Right lobe of liver (tissue), 6 donors: ENCODE measurements around the gene TENM3. TPM values are rescaled to one million over a fixed set of nuclear protein-coding genes. Genes with fewer than 3 reads are reported as not detected.

Experiments
- ATAC-seq, 4 donors: fragments of 200-7000 bp; cut with Tn5 transposase; one replicate each; pipeline ENCODE4 v1.9.1; 2020; ENCODE audit warnings: mild to moderate bottlenecking in 4 of 4, moderate library complexity in 4 of 4
- DNase-seq, 3 donors: peaks; one replicate each; pipeline ENCODE4 v3.0.0-alpha.2; 2020
- H3K27ac ChIP-seq, 3 donors: fragments of 200-600 bp; one replicate each; pipeline ENCODE4 v1.8.0; 2022
- H3K27me3 ChIP-seq, 2 donors: fragments of 200-600 bp; one replicate each; pipeline ENCODE4 v1.8.0; 2022
- H3K36me3 ChIP-seq, 4 donors: fragments of 200-600 bp; sonication (generic) in 1 of 4; one replicate each; pipeline versions ENCODE4 v1.5.1 to v1.8.0; 2017 to 2022; ENCODE audit warnings: control low read depth in 1 of 4
- H3K4me1 ChIP-seq, 4 donors: fragments of 200-600 bp; sonication (generic) in 1 of 4; one replicate each; pipeline versions ENCODE4 v1.5.1 to v1.8.0; 2017 to 2022; ENCODE audit warnings: control low read depth in 1 of 4
- H3K4me3 ChIP-seq, 3 donors: fragments of 200-600 bp; one replicate each; pipeline ENCODE4 v1.8.0; 2022
- H3K9me3 ChIP-seq, 4 donors: fragments of 200-600 bp; sonication (generic) in 1 of 4; one replicate each; pipeline versions ENCODE4 v1.5.1 to v1.8.0; 2017 to 2022; ENCODE audit warnings: control low read depth in 1 of 4
- CTCF ChIP-seq, 4 donors: fragments of 200-600 bp in 3 of 4; fragments of 450-650 bp in 1 of 4; IDR thresholded peaks; one replicate each; pipeline versions ENCODE4 v1.5.1 to v1.8.0; 2016 to 2022; ENCODE audit warnings: antibody characterized with exemption in 4 of 4, mild to moderate bottlenecking in 2 of 4
- POLR2A ChIP-seq: fragments of 450-650 bp; IDR thresholded peaks from one replicate; pipeline ENCODE4 v1.6.1; 2017; ENCODE audit warnings: antibody characterized with exemption, mild to moderate bottlenecking
- WGBS: methylation state at CpG from one replicate; pipeline ENCODE4 v1.1.6; 2018; ENCODE audit warnings: low coverage, low lambda C conversion rate; ENCODE audit not compliant: insufficient coverage; ENCODE audit errors: missing lambda C conversion rate; 5-methylcytosine and 5-hydroxymethylcytosine counted together
- intact Hi-C, 2 donors: fragments of 100-400 bp; cut with DNase I; formaldehyde crosslinking; loops; one replicate each; pipeline versions ENCODE4 v1.11.2 to v1.14.1; 2022
- total RNA-seq, 6 experiments: library from RNA; depleted of rRNA in 2 of 6; stranded (reverse); fragments of >200 nt in 2 of 6; fragmentation: NEBNext Ultra II Directional in 3 of 6; extraction: Animal tissue kit (Norgen Biotek cat#: 25700) in 3 of 6; gene quantifications; one replicate each; pipeline versions ENCODE4 v1.1.0 to v1.2.4, GENCODE V29; 2016 to 2023
- donor health status: DM: no; HTN: yes; CAD: no.
- donor health status: DM: no; HTN: no; CAD: no.
- donor health status: DM: no; HTN: no; CAD: no.
- donor health status: DM: no; HTN: yes; CAD: no.
- donor health status: DM: no; HTN: yes; CAD: no.

Gene TENM3
- total RNA-seq, 6 experiments from 2014 or later, result 0.06 to 3.0 (median 1.1) TPM

GRCh38 chr4:182496408-182496807 is 253.2 kb downstream of the TENM3 start:
- DNase-seq, result no peak
- no peaks in the 10 kb centered on the region for H3K36me3 ChIP-seq
- 63% methylated on average over 4 of the region's 4 CpGs for WGBS
- no peaks in the 10 kb centered on the region for H3K27me3 ChIP-seq
- H3K4me1 ChIP-seq, result no peaks in the 10 kb centered on the region
- intact Hi-C loops, result no loop called here
- no peaks in the 10 kb centered on the region for H3K9me3 ChIP-seq
- ATAC-seq, result no peak
- no peak for TF ChIP-seq CTCF (IDR thresholded peaks at IDR 0.05)
- no peak for TF ChIP-seq POLR2A
- H3K27ac ChIP-seq, result no peak overlapping the region
- no peak overlapping the region for H3K4me3 ChIP-seq

GRCh38 chr4:182502064-182502463 is 258.9 kb downstream of the TENM3 start:
- ATAC-seq, result no peak
- 79% methylated on average over 5 of the region's 5 CpGs for WGBS
- intact Hi-C loops, result no loop called here
- no peak overlapping the region for H3K4me3 ChIP-seq
- no peaks in the 10 kb centered on the region for H3K4me1 ChIP-seq
- no peaks in the 10 kb centered on the region for H3K9me3 ChIP-seq
- no peak overlapping the region for H3K27ac ChIP-seq
- no peaks in the 10 kb centered on the region for H3K27me3 ChIP-seq
- DNase-seq, result no peak
- H3K36me3 ChIP-seq, result no peaks in the 10 kb centered on the region
- TF ChIP-seq CTCF (IDR thresholded peaks at IDR 0.05) (no peak), POLR2A (no peak)

- Histone ChIP-seq H3K36me3 (no peaks in the 10 kb centered on the region), H3K9me3 (no peaks in the 10 kb centered on the region), H3K4me1 (no peaks in the 10 kb centered on the region), H3K27me3 (no peaks in the 10 kb centered on the region), H3K27ac (no peak overlapping the region), H3K4me3 (no peak overlapping the region)
- TF ChIP-seq CTCF (IDR thresholded peaks at IDR 0.05) (no peak), POLR2A (no peak)
- no peak for ATAC-seq
- 83% methylated on average over 5 of the region's 5 CpGs for WGBS
- intact Hi-C loops, result no loop called here
- no peak for DNase-seq
Measured at GRCh38 chr4:182504463-182504862, 261.3 kb downstream of the TENM3 start.

GRCh38 chr4:182507805-182508204 is 264.6 kb downstream of the TENM3 start:
- Histone ChIP-seq H3K4me3 (no peak overlapping the region), H3K27me3 (no peaks in the 10 kb centered on the region), H3K36me3 (no peaks in the 10 kb centered on the region), H3K4me1 (no peaks in the 10 kb centered on the region), H3K9me3 (no peaks in the 10 kb centered on the region), H3K27ac (no peak overlapping the region)
- no peak for TF ChIP-seq CTCF (IDR thresholded peaks at IDR 0.05)
- TF ChIP-seq POLR2A, result no peak
- no peak for DNase-seq
- intact Hi-C loops, result no loop called here
- 50% methylated on average over 3 of the region's 3 CpGs for WGBS
- no peak for ATAC-seq

- 57% methylated on average over 2 of the region's 2 CpGs for WGBS
- no peak for ATAC-seq
- intact Hi-C loops, result no loop called here
Measured at GRCh38 chr4:182510836-182511235, 267.6 kb downstream of the TENM3 start.

More at GRCh38 chr4:182510836-182511235, 267.6 kb downstream of the TENM3 start:
- no peaks in the 10 kb centered on the region for H3K27me3 ChIP-seq
- no peak for DNase-seq
- H3K4me1 ChIP-seq, result no peaks in the 10 kb centered on the region
- H3K27ac ChIP-seq, result no peak overlapping the region
- no peaks in the 10 kb centered on the region for H3K36me3 ChIP-seq
- H3K4me3 ChIP-seq, result no peak overlapping the region
- TF ChIP-seq CTCF (IDR thresholded peaks at IDR 0.05), result no peak
- no peak for TF ChIP-seq POLR2A
- H3K9me3 ChIP-seq, result no peaks in the 10 kb centered on the region
